ENCODE data around the gene PEX7. TPM values are rescaled to one million over a fixed set of nuclear protein-coding genes. Genes with fewer than 3 reads are reported as not detected.

Gene PEX7
- total and polyA plus RNA-seq, 2 experiments from 2014 or later, result 11.8 to 13.5 TPM

DNA sequence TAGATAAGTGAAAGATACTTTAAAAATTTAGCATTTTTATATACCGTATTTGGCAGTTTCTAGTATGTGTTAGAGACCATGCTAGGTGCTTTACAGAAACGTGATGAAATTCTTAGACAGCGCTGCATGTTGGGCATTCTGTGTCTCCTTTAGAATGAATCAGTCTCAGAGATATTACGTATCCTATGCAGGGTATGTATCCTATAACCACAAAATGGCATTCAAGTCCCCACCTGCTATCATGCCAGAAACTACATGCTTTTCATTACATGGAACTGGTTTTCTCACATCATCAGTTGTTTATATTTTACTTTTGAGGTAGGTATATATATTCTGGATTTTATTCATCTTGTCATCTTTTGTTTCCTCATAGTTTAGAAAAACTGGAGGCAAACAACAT is 42.3 kb downstream of the PEX7 start (continued):
- no peak for TF ChIP-seq ETS1 (IDR thresholded peaks at IDR 0.05)
- TF ChIP-seq ZNF331 (CRISPR knock-in tag; IDR thresholded peaks at IDR 0.05; ENCODE audit: low read depth), result no peak
- TF ChIP-seq CREB1 (CRISPR knock-in tag; IDR thresholded peaks at IDR 0.05; ENCODE audit: low read depth), result no peak
- TF ChIP-seq NANOG (IDR thresholded peaks at IDR 0.05; ENCODE audit: borderline replicate concordance), result no peak
- TF ChIP-seq, protein P1, sequence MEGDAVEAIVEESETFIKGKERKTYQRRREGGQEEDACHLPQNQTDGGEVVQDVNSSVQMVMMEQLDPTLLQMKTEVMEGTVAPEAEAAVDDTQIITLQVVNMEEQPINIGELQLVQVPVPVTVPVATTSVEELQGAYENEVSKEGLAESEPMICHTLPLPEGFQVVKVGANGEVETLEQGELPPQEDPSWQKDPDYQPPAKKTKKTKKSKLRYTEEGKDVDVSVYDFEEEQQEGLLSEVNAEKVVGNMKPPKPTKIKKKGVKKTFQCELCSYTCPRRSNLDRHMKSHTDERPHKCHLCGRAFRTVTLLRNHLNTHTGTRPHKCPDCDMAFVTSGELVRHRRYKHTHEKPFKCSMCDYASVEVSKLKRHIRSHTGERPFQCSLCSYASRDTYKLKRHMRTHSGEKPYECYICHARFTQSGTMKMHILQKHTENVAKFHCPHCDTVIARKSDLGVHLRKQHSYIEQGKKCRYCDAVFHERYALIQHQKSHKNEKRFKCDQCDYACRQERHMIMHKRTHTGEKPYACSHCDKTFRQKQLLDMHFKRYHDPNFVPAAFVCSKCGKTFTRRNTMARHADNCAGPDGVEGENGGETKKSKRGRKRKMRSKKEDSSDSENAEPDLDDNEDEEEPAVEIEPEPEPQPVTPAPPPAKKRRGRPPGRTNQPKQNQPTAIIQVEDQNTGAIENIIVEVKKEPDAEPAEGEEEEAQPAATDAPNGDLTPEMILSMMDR (conservative IDR thresholded peaks at IDR 0.05; ENCODE audit: low read depth in 2 of 2), result no peak
- no peak for TF ChIP-seq STAT1 (IDR thresholded peaks at IDR 0.05; ENCODE audit: unreplicated experiment)
- TF ChIP-seq, protein P2, sequence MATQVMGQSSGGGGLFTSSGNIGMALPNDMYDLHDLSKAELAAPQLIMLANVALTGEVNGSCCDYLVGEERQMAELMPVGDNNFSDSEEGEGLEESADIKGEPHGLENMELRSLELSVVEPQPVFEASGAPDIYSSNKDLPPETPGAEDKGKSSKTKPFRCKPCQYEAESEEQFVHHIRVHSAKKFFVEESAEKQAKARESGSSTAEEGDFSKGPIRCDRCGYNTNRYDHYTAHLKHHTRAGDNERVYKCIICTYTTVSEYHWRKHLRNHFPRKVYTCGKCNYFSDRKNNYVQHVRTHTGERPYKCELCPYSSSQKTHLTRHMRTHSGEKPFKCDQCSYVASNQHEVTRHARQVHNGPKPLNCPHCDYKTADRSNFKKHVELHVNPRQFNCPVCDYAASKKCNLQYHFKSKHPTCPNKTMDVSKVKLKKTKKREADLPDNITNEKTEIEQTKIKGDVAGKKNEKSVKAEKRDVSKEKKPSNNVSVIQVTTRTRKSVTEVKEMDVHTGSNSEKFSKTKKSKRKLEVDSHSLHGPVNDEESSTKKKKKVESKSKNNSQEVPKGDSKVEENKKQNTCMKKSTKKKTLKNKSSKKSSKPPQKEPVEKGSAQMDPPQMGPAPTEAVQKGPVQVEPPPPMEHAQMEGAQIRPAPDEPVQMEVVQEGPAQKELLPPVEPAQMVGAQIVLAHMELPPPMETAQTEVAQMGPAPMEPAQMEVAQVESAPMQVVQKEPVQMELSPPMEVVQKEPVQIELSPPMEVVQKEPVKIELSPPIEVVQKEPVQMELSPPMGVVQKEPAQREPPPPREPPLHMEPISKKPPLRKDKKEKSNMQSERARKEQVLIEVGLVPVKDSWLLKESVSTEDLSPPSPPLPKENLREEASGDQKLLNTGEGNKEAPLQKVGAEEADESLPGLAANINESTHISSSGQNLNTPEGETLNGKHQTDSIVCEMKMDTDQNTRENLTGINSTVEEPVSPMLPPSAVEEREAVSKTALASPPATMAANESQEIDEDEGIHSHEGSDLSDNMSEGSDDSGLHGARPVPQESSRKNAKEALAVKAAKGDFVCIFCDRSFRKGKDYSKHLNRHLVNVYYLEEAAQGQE (IDR thresholded peaks at IDR 0.05; ENCODE audit: unreplicated experiment), result no peak

GRCh38 chr6:136866872-136867416 is 44.6 kb downstream of the PEX7 start:
- no peaks in the 10 kb centered on the region for H3K9me3 Mint-ChIP-seq
- H3K4me3 Mint-ChIP-seq, result no peak overlapping the region
- no peak overlapping the region; the same call in 1 of the 2 replicates for H3K27ac Mint-ChIP-seq
- Histone ChIP-seq H3K4me3 (no peak overlapping the region), H3K4me1 (ENCODE audit: insufficient read depth) (no peaks in the 10 kb centered on the region), H4K20me1 (replicated peaks; ENCODE audit: insufficient read depth) (no peaks in the 10 kb centered on the region), H3F3A (replicated peaks; ENCODE audit: low read depth) (no peaks in the 10 kb centered on the region), H3K36me3 (ENCODE audit: insufficient read depth) (no peaks in the 10 kb centered on the region), H3K9me2 (ENCODE audit: insufficient read depth) (no peaks in the 10 kb centered on the region), H3K27me3 (ENCODE audit: insufficient read depth) (no peaks in the 10 kb centered on the region), H3K4me2 (no peak overlapping the region), H2AFZ (no peak overlapping the region), H3K27ac (ENCODE audit: low read depth) (no peak overlapping the region), H3K79me2 (replicated peaks; ENCODE audit: insufficient read depth) (no peaks in the 10 kb centered on the region)
- no peaks in the 10 kb centered on the region for H3K4me1 Mint-ChIP-seq
- H3K27me3 Mint-ChIP-seq (ENCODE audit: insufficient read depth, low read depth, poor library complexity), result peaks cover 2% of the 10 kb centered on the region
- no peak for ATAC-seq
- no peak for DNase-seq (ENCODE audit: low spot score)
- H3K36me3 Mint-ChIP-seq (ENCODE audit: low read depth), result no peaks in the 10 kb centered on the region
- TF ChIP-seq ZNF462 (CRISPR knock-in tag; IDR thresholded peaks at IDR 0.05) (no peak), STAT1 (IDR thresholded peaks at IDR 0.05; ENCODE audit: unreplicated experiment) (no peak), ETS1 (IDR thresholded peaks at IDR 0.05) (no peak), EZH2 (IDR thresholded peaks at IDR 0.05; ENCODE audit: low read depth, unreplicated experiment) (no peak)
